ENCODE results near the gene CDC25A. TPM values are rescaled to one million over a fixed set of nuclear protein-coding genes. Genes with fewer than 3 reads are reported as not detected.

Gene CDC25A
- total RNA-seq, 1 experiment from 2014 or later: 19.6 TPM

DNA sequence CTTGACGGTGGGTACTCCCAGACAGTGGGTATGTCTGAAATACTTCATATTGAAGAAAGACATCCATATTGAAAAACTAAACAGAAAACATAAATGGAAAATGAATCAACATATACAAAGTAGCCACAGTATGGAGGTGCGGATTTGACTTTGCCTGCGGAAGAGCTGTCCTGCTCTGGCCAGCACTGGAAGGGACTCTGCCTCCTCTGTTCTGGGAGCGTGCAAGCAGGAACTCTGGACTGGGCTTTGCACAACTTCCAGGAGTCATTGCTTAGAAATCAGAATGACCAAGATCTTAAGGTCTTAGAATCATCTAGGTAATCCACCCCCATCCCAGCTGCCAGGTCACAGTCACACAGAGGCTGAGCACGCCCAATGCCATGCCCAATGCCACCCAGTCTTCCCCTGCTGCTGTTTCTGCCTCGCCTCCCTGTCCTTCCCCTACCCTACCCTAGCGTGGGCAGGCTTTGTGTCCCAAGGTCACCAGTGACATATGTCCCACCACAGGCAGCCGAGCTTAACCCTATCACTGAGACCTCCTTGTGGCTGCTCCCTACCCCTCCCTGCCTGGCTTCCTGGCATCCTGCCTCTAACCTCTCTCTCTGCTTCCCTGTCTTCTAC, 36.3 kb downstream of the CDC25A start:
- H3K4me3 ChIP-seq (replicated peaks in 1 of 2; ENCODE audit: low read depth in 1 of 2, low read length in 2 of 2): no peak overlapping the region
- H3K4me1 ChIP-seq (ENCODE audit: control insufficient read depth in 1 of 2, insufficient read depth in 2 of 2, low read length in 2 of 2): peaks cover 22 to 39% of the 10 kb centered on the region in 2 experiments
- no TSS peak for BruUV-seq (replicated peaks)
- no peaks in the 10 kb centered on the region for H3K9me2 ChIP-seq (ENCODE audit: insufficient read depth)
- intact Hi-C loops (cut with micrococcal nuclease): loop anchor here (1.0 to 2.0 kb wide), 5 partner anchors 63 to 731 kb away; no protein-coding TSS in a partner anchor
- no peaks in the 10 kb centered on the region for H3K9me3 ChIP-seq (ENCODE audit: control insufficient read depth in 1 of 2, insufficient read depth in 1 of 2, low read depth in 1 of 2, low read length in 2 of 2)
- H3K27me3 ChIP-seq (ENCODE audit: insufficient read depth, low read length): no peaks in the 10 kb centered on the region
- no peaks in the 10 kb centered on the region for H3K36me3 ChIP-seq (ENCODE audit: control insufficient read depth in 1 of 2, insufficient read depth in 2 of 2, low read length in 2 of 2)
- no peaks in the 10 kb centered on the region for H4K20me1 ChIP-seq (ENCODE audit: insufficient read depth)
- ATAC-seq: peak; percentile 37
- TF ChIP-seq CBX3 (IDR thresholded peaks at IDR 0.05; ENCODE audit: low read depth): no peak
- TF ChIP-seq FOSL1 (IDR thresholded peaks at IDR 0.05; ENCODE audit: low read depth): no peak
- no peak for TF ChIP-seq EZH2 (IDR thresholded peaks at IDR 0.05)
- no peak for TF ChIP-seq EGR1 (IDR thresholded peaks at IDR 0.05; ENCODE audit: low read depth)
- TF ChIP-seq SRF (IDR thresholded peaks at IDR 0.05; ENCODE audit: low read depth): no peak
- no peak for TF ChIP-seq ELF1 (IDR thresholded peaks at IDR 0.05; ENCODE audit: borderline replicate concordance, low read depth)
- no peak for TF ChIP-seq ZFX (IDR thresholded peaks at IDR 0.05)
- no peak for TF ChIP-seq ZBTB33 (IDR thresholded peaks at IDR 0.05; ENCODE audit: extremely low read depth, insufficient replicate concordance, low read length)
- no peak for TF ChIP-seq ZNF274 (IDR thresholded peaks at IDR 0.05; ENCODE audit: low read depth, low read length)
- no peak for TF ChIP-seq SIN3A (IDR thresholded peaks at IDR 0.05; ENCODE audit: low read depth)
- TF ChIP-seq RAD21 (IDR thresholded peaks at IDR 0.05; ENCODE audit: low read depth): no peak
- TF ChIP-seq EZH2phosphoT487 (IDR thresholded peaks at IDR 0.05; ENCODE audit: borderline replicate concordance): no peak
- TF ChIP-seq, protein P1, sequence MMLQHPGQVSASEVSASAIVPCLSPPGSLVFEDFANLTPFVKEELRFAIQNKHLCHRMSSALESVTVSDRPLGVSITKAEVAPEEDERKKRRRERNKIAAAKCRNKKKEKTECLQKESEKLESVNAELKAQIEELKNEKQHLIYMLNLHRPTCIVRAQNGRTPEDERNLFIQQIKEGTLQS (IDR thresholded peaks at IDR 0.05): no peak
- no peak overlapping the region for H3K9ac ChIP-seq (ENCODE audit: low read length)
- H3K79me2 ChIP-seq (ENCODE audit: insufficient read depth, low read length): no peaks in the 10 kb centered on the region
- ChIA-PET POLR2A (interaction anchor here (1.0 to 1.3 kb wide), 4 partner anchors 63 to 350 kb away, joined by 3 to 4 read pairs (median 3); no protein-coding TSS in a partner anchor), RAD21 (ENCODE audit: low non-redundant PET in 1 of 2, low total read pairs in 2 of 2, uncharacterized antibody in 2 of 2, unreplicated experiment in 2 of 2) (interaction anchor here (0.6 to 1.3 kb wide), 13 partner anchors 10 to 630 kb away, joined by 3 to 6 read pairs (median 3); no protein-coding TSS in a partner anchor), CTCF (interaction anchor here (0.5 to 3.6 kb wide), 21 partner anchors 11 to 731 kb away, joined by 3 to 47 read pairs (median 5); partner anchors contain the start of gene DHX30)
- H3K27ac ChIP-seq (ENCODE audit: low read depth, low read length): no peak overlapping the region
- peak overlapping the region; percentile 26; the same call in 1 of the 2 replicates for H3K4me2 ChIP-seq (ENCODE audit: low read length)
- DNase-seq (ENCODE audit: low read depth, low spot score): no peak
- no peak overlapping the region for H2AFZ ChIP-seq (ENCODE audit: low read depth, low read length, poor library complexity, severe bottlenecking)

All from HCT116 (cell line).